ENCODE results near the gene PLAU. TPM values are rescaled to one million over a fixed set of nuclear protein-coding genes. Genes with fewer than 3 reads are reported as not detected.
A peak's percentile ranks its signal among the peaks of the same experiment; 100 is the strongest.
"Not testable (repeated sequence)": the region's sequence is repeated elsewhere in the genome, so short reads cannot be mapped to it uniquely, and the experiment has no call there.

The PLAU gene
- total and polyA plus RNA-seq, 2 experiments from 2014 or later, result 5.2 to 11.1 TPM

- 81% methylated on average over 7 of the region's 7 CpGs for WGBS (ENCODE audit: low lambda C conversion rate, missing lambda C conversion rate)
- H3K4me2 ChIP-seq, result no peak overlapping the region
Observed at GRCh38 chr10:73889014-73889413, 21.9 kb upstream of the PLAU start.

GRCh38 chr10:73889416-73889815 lies 21.5 kb upstream of the PLAU start:
- H3K36me3 ChIP-seq (replicated peaks; ENCODE audit: insufficient read depth, low read depth); H3K9me2 ChIP-seq (replicated peaks; ENCODE audit: insufficient read depth); H3K9me3 ChIP-seq (ENCODE audit: low read depth); H3K27ac ChIP-seq; H4K20me1 ChIP-seq (ENCODE audit: insufficient read depth, poor library complexity, severe bottlenecking); H3K27me3 ChIP-seq; H2AFZ ChIP-seq; H3K4me2 ChIP-seq; DNase-seq (ENCODE audit: low spot score); H3K4me3 ChIP-seq; H3K79me2 ChIP-seq: not testable (repeated sequence)
- 81% methylated on average over 3 of the region's 3 CpGs for WGBS (ENCODE audit: low lambda C conversion rate, missing lambda C conversion rate)
- H3K4me1 ChIP-seq (ENCODE audit: insufficient read depth), result peaks cover 30% of the 10 kb centered on the region

More at GRCh38 chr10:73889014-73889413, 21.9 kb upstream of the PLAU start:
- TF ChIP-seq EZH2 (IDR thresholded peaks at IDR 0.05; ENCODE audit: borderline replicate concordance) (no peak), CTCF (IDR thresholded peaks at IDR 0.05; ENCODE audit: poor library complexity) (no peak), EZH2phosphoT487 (IDR thresholded peaks at IDR 0.05; ENCODE audit: low read depth, severe bottlenecking, unreplicated experiment) (no peak)
- peak overlapping the region; percentile 64 for H3K27ac ChIP-seq
- H2AFZ ChIP-seq, result no peak overlapping the region
- H3K36me3 ChIP-seq (replicated peaks; ENCODE audit: insufficient read depth, low read depth), result no peaks in the 10 kb centered on the region
- no peaks in the 10 kb centered on the region for H3K27me3 ChIP-seq
- H3K4me3 ChIP-seq, result no peak overlapping the region
- no peaks in the 10 kb centered on the region for H3K79me2 ChIP-seq
- H3K9me3 ChIP-seq (ENCODE audit: low read depth), result no peaks in the 10 kb centered on the region
- peak; percentile 45 for DNase-seq (ENCODE audit: low spot score)
- H3K4me1 ChIP-seq (ENCODE audit: insufficient read depth), result peaks cover 30% of the 10 kb centered on the region
- no peaks in the 10 kb centered on the region for H4K20me1 ChIP-seq (ENCODE audit: insufficient read depth, poor library complexity, severe bottlenecking)
- H3K9me2 ChIP-seq (replicated peaks; ENCODE audit: insufficient read depth), result no peaks in the 10 kb centered on the region

- no peaks in the 10 kb centered on the region for H3K9me3 ChIP-seq (ENCODE audit: low read depth)
- no peak overlapping the region for H3K27ac ChIP-seq
- H4K20me1 ChIP-seq (ENCODE audit: insufficient read depth, poor library complexity, severe bottlenecking), result no peaks in the 10 kb centered on the region
- no peak for DNase-seq (ENCODE audit: low spot score)
- H3K4me2 ChIP-seq, result no peak overlapping the region
- H3K36me3 ChIP-seq (replicated peaks; ENCODE audit: insufficient read depth, low read depth), result no peaks in the 10 kb centered on the region
- no peaks in the 10 kb centered on the region for H3K79me2 ChIP-seq
- H3K4me3 ChIP-seq, result no peak overlapping the region
- WGBS (ENCODE audit: low lambda C conversion rate, missing lambda C conversion rate), result 95% methylated on average over 5 of the region's 5 CpGs
- peaks cover 30% of the 10 kb centered on the region for H3K4me1 ChIP-seq (ENCODE audit: insufficient read depth)
- H3K9me2 ChIP-seq (replicated peaks; ENCODE audit: insufficient read depth), result no peaks in the 10 kb centered on the region
- no peak overlapping the region for H2AFZ ChIP-seq
- TF ChIP-seq EZH2 (IDR thresholded peaks at IDR 0.05; ENCODE audit: borderline replicate concordance) (no peak), CTCF (IDR thresholded peaks at IDR 0.05; ENCODE audit: poor library complexity) (no peak), EZH2phosphoT487 (IDR thresholded peaks at IDR 0.05; ENCODE audit: low read depth, severe bottlenecking, unreplicated experiment) (no peak)
- no peaks in the 10 kb centered on the region for H3K27me3 ChIP-seq
Observed at GRCh38 chr10:73890261-73890660, 20.7 kb upstream of the PLAU start.

GRCh38 chr10:73890830-73891229 lies 20.1 kb upstream of the PLAU start:
- 68% methylated on average over 3 of the region's 3 CpGs for WGBS (ENCODE audit: low lambda C conversion rate, missing lambda C conversion rate)
- not testable (repeated sequence) for H3K4me2 ChIP-seq

More at GRCh38 chr10:73890830-73891229, 20.1 kb upstream of the PLAU start:
- H3K9me3 ChIP-seq (ENCODE audit: low read depth); H4K20me1 ChIP-seq (ENCODE audit: insufficient read depth, poor library complexity, severe bottlenecking); DNase-seq (ENCODE audit: low spot score); H2AFZ ChIP-seq; H3K36me3 ChIP-seq (replicated peaks; ENCODE audit: insufficient read depth, low read depth); H3K27ac ChIP-seq; H3K79me2 ChIP-seq; H3K27me3 ChIP-seq; H3K4me3 ChIP-seq; H3K9me2 ChIP-seq (replicated peaks; ENCODE audit: insufficient read depth): not testable (repeated sequence)
- peaks cover 30% of the 10 kb centered on the region for H3K4me1 ChIP-seq (ENCODE audit: insufficient read depth)

Measured in hepatocyte (in vitro differentiated cells).